Epithelial cell of esophagus (primary cell): ENCODE results near the gene FREM1.

ENCODE experiments used
- DNase-seq: peaks from one replicate; pipeline ENCODE4 v3.0.0; 2010; ENCODE audit warnings: low read depth
- H3K4me3 ChIP-seq: 2 replicates; pipeline ENCODE4 v1.5.1; 2011; ENCODE audit warnings: mild to moderate bottlenecking, low read length, control low read depth
- CTCF ChIP-seq: IDR thresholded peaks from 2 replicates; pipeline ENCODE4 v1.5.1; 2011; ENCODE audit warnings: low read depth, mild to moderate bottlenecking, low read length, control low read depth, inconsistent platforms; ENCODE audit not compliant: insufficient read depth; ENCODE audit errors: missing control alignments

The FREM1 gene

GRCh38 chr9:14693251-14693861 is 216.9 kb downstream of the FREM1 start, which contains the start of gene ZDHHC21:
TSS of gene ZDHHC21 (minus strand) at chr9:14693432. CDS start at chr9:14674340, 19,092 bp downstream.
- DNase-seq, result peak; percentile 65
- TF ChIP-seq CTCF, result no peak
- H3K4me3 ChIP-seq, result peak within 1 kb of the TSS; percentile 79

- no peak for TF ChIP-seq CTCF
- H3K4me3 ChIP-seq, result peak overlapping the region; percentile 79
- DNase-seq, result no peak
Measured at GRCh38 chr9:14692470-14693250, 217.6 kb downstream of the FREM1 start.

GRCh38 chr9:14690948-14691730 is 219.1 kb downstream of the FREM1 start:
- DNase-seq, result peak; percentile 54
- peak overlapping the region; percentile 5 for H3K4me3 ChIP-seq
- no peak for TF ChIP-seq CTCF

GRCh38 chr9:14687042-14687719 is 223.0 kb downstream of the FREM1 start:
- no peak overlapping the region for H3K4me3 ChIP-seq
- TF ChIP-seq CTCF, result no peak
- peak; percentile 55 for DNase-seq

GRCh38 chr9:14686168-14686567 is 224.1 kb downstream of the FREM1 start:
- TF ChIP-seq CTCF, result no peak
- DNase-seq, result no peak
- H3K4me3 ChIP-seq, result no peak overlapping the region
